IPS-NIHi11 (cell line): Measurements from ENCODE around the gene FAM32A.
"Not testable (repeated sequence)": the region's sequence is repeated elsewhere in the genome, so short reads cannot be mapped to it uniquely, and the experiment has no call there.

Experiments
- DNase-seq: peaks from one replicate; pipeline ENCODE4 v3.0.0; 2012; ENCODE audit warnings: mixed read lengths, low spot score

Gene FAM32A

DNA sequence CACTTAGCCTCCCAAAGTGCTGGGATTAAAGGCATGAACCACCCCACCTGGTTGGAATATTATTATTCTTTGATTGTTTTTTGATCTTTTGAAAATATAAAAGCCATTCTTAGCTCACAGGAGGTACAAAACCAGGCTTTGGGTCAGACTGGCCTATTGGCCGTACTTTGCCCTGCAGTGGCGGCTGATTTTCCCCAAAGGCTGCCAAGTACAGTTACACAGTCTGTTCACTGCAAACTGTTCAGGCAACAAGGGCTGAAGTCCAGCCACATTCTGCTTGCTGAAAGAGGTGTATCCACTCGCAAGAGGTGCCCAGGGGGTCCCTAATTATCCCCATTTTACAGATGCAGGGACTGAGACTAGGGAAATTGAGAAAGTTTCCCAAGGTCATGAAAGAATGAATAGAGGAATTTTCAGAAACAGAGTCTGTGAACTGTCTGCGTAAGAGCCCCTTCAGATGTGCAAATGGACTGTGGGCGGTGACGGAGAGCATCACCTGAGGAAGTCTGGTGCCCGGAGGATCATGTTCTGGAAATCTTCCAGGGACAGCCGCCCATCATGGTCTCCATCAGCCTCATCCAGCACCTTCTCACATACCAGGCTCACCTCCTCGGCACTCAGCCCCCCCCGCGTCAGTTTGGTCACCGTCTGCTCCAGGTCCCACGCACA, 20.9 kb upstream of the FAM32A start:
- DNase-seq, result no peak

DNA sequence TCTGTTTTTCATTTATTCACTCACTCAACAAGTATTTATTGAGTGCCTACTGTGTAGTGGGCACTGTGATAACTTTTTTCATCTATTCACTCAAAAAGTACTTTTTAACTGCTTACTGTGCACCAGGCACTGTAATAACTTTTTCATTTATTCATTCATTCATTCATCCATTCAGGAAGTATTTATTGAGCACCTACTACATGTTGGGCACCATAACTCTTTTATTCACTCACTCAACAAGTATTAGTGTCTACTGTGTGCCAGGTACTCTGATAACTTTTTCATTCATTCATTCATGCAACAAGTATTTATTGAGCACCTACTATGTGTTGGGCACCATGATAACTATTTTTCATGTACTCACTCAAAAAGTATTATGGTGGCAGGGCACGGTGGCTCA, 18.8 kb upstream of the FAM32A start:
- no peak for DNase-seq

DNA sequence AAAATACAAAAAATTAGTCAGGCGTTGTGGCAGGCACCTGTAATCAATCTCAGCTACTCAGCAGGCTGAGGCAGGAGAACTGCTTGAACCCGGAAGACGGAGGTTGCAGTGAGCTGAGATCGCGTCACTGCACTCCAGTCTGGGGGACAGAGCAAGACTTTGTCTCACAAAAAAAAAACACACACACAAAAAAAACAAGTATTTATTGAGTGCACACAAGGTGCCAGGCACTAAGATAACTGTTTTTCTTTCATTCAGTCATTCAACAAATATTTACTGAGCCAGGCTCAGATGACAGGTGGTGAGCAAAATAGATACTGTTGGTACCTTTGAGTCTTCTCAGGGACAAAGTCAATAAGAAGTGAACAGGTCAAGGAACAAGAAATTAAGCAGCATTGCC, 18.2 kb upstream of the FAM32A start:
- no peak for DNase-seq

DNA sequence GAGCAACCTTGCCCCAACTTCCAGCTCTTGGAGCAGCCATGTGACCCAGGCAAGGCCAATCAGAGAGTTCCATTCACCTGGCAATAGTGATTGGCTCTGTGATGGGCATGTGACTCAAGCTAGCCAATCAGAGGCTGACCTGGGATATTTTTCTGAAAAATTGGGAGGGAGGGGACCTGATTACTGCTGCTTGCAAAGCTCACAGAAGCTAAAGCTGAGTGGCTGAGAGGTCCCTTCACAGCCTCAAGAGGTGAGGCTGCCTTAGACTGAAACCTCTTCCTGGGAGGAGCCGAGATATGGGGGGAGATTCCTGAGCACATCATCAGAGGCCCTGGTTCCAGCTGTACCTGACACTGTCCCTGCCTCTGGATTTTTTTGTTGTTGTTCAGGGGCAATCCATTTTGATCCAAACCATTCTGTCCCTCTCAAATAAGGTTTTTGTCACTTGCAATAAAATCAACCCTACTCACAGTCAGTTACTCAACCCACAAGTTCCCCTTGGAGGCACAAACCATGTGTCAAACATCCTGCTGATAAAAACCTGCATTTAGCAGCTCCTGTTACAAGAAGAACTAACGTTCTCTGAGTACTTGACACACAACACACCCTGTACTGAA, 16.6 kb upstream of the FAM32A start:
- DNase-seq, result no peak

DNA sequence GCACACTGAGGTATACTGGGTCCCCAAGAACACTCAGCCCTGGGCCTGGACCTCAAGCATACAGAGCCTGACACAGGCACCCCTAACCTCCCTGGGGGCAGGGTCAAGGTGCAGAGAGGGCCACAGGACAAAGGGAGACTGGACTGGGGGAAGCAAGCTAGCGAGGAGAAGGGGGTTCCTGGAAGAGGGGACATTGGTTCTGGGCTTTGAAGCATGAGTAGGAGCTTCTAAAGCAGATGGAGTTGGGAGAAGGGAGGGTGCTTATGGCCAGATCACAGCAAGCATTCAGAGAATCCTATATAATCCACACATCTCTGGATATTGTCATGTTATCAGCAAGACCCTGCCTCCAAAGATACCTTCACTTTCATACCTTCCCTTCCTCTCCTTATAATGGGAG, 15.1 kb upstream of the FAM32A start:
- DNase-seq, result no peak

DNA sequence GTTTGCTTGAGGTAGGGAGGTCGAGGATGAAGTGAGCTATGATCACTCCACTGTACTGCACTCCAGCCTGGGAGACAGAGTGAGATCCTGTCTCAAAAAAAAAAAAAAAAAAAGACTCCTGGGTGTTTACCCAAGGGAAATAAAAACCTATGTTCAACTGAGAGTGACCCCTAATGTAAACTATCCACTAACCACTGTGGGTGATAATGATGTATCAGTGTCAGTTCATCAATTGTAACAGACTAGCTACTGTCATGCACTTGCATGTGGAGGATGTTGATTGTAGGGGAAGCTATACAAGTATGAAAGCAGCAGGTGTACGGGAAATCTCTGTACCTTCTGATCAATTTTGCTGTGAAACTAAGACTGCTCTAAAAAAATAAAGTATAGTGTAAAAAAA, 9.3 kb upstream of the FAM32A start:
- DNase-seq, result no peak

DNA sequence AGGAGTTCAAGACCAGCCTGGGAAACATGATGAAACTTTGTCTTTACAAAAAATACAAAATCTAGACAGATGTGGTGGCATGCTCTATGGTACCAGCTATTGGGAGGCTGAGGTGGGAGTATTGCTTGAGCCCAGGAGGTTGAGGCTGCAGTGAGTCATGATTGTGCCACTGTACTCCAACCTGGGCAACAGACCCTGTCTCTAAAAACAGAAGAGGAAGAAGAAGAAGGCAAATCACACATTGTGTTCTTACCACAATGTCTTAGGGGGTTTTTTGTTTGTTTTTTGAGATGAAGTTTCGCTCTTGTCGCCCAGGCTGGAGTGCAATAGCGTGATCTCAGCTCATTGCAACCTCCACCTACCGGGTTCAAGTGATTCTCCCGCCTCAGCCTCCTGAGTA, 6.3 kb upstream of the FAM32A start:
- DNase-seq, result not testable (repeated sequence)

DNA sequence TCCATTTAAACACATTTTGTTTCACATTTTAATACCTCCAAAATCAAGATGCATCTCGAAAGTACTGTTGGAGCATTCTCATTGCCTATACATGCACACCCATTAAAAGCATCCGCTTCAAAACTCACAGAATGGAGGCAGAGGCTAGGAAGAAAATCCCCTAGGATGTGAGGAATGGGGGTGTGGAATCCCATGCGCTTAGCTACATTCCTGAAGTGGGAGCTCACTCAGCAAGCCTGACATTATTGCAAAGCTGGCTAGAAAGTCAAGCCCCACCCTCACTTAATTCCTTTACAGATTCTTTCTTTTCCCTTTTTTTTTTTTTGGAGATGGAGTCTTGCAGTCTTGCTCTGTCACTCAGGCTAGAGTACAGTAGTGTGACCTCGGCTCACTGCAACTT, 4.6 kb upstream of the FAM32A start:
- no peak for DNase-seq

DNA sequence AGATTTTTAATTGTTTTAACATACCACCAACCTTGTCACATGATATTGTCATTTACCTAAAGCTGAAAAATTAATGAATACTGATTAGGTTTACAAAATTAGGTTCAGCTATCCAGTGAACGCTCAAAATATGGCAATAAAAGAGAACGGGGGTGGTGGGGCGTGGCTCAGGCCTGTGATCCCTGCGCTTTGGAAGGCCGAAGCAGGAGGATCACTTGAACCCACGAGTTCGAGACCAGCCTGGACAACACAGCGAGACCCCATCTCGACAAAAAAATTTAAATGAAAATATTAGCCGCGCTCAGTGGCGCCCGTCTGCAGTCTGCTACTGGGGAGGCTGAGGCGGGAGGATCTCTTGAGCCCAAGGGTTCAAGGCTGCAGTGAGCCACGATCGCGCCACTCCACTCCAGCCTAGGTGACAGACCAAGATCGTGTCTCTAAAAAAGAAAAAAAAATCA, 516 bp upstream of the FAM32A start:
- DNase-seq, result no peak

DNA sequence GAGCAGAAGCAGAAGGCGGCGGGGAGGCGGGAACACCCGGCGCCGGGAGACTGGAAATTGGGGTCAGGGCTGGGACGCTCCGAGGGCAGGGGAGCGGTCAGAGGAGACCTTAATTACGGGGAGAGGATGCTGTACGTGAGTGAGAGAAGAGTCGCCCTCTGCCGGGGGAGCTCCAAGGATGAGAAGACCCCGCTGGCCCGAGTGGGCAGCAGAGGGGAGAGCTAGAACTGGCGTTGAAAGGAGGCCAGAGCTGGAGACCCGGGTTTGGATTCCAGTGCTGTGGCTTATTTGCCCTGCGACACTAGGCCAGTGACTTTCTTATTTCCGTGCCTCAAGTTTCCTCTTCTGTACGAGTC, 536 bp downstream of the FAM32A start:
- peak; percentile 68 for DNase-seq

DNA sequence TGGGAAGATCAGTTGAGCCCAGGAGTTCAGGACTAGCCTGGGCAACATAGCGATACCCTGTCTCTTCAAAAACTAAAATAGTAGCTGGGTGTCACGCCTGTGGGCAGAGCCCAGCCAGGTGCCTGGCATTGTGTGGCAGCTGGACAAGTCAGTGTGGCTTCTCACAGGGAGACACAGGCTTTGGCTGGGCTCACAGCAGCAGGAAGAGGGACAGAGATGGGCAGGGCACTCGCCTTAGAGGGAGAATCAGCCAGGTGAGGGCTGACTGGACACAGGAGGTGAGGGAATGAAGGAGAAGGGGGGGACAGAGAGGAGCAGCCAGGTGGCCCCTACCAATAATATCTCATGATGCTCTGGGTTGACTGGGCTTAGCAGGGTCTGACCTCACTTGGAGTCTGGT, 3.3 kb downstream of the FAM32A start:
- DNase-seq, result no peak

DNA sequence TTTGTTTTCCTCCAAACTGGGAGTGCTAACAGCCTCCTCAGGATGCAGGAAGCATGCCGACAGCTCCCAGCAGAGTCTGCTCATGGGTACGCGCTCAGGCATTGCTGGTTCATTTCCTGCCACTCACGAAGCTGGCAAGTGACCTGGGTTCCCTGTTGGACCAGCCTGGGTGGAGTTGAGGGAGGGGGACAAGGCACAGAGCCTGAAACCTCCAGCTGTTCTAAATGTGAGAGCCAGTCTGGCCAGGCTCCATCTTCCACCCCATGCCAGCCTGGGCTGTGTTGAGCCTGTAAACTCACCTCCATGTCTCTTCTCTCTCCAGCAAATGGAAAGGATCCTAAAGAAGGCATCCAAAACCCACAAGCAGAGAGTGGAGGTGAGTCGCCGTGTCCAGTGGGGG, 5.0 kb downstream of the FAM32A start:
- no peak for DNase-seq

DNA sequence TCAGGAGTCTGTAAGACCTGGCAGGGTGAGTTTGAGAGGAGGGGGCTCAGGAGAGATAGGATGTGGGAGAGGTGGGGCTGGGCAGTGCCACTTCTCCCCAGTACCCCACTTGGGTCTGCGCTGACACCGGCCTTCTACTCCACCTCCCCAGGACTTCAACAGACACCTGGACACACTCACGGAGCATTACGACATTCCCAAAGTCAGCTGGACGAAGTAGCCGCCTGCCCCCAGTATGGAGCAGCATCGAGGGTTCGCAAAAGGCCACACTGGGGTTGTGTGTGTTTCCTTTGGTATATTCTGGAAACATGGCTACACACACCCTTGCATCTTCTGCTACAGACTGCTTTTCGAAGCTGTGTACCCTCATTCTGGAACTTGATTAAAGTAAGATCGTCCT, 5.5 kb downstream of the FAM32A start:
- no peak for DNase-seq

DNA sequence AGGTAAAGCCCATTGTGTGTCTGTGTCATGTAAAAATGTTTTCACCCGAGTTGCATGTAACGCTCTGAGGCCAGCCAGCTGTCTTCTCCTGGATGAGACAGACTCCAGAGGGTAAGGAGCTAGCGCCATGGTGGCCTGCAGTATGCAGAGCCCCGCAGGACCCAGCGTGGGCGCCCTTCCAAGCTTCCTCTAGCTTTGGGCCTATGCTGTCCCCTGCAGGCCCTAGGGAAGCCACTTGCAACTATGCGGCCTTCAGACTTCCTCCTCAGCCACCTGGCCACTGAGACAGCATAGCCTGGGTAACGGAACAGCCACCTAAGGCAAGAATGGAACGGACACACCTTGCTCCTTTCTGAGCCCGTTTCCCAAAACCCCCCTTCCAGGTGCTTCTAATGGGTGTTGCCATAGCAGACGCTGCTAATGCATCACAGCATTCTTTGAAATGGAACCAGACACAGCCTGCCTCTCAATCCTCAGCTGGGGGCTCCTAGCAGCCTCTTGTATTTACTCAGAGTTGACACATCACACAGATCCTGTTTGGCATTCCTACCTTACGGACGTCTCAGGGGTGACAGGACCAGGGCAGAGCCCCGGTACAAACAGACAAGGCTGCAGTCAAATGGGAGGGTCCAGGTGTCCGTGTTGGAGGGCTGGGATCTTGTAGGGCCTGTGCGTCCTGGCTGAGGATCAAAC, 6.2 kb downstream of the FAM32A start:
- DNase-seq, result no peak

DNA sequence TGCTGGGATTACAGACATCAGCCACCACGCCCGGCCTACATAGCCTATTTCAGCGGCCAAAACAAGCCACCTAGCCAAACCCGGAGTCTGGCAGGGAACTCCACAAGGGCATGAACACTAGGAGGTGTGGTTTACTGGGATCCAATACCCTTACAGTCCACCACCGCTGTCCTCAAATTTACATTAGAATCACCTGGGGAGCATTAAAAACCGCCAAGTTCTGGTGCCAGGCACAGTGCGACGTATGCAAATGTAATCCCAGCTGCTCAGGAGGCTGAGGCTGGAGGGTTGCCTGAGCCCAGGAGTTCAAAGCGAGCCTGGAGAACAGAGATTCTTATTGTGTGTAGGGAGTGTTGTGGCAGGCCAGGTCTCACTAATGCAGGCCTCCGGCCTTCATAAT, 8.3 kb downstream of the FAM32A start:
- peak; percentile 41 for DNase-seq

DNA sequence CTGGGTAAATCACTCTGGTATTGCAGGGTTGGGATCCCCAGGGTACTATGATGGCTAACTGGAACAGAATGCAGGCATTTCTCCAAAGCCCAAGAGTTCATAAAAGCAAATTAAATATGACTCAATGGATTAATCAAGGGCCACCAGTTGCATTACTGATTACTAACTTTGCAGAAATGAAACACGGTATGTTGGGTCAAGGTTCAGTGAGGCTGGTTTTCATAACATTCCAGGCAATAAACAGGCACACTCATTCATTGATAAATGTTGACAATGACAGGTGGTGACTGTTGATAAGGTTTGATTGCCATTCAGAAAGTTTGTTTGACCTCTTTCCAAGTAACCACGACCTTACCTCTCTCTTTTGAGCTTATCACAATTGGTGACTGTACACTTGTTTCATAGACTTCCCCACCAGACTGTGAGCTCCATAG, 12.0 kb downstream of the FAM32A start:
- DNase-seq, result no peak

DNA sequence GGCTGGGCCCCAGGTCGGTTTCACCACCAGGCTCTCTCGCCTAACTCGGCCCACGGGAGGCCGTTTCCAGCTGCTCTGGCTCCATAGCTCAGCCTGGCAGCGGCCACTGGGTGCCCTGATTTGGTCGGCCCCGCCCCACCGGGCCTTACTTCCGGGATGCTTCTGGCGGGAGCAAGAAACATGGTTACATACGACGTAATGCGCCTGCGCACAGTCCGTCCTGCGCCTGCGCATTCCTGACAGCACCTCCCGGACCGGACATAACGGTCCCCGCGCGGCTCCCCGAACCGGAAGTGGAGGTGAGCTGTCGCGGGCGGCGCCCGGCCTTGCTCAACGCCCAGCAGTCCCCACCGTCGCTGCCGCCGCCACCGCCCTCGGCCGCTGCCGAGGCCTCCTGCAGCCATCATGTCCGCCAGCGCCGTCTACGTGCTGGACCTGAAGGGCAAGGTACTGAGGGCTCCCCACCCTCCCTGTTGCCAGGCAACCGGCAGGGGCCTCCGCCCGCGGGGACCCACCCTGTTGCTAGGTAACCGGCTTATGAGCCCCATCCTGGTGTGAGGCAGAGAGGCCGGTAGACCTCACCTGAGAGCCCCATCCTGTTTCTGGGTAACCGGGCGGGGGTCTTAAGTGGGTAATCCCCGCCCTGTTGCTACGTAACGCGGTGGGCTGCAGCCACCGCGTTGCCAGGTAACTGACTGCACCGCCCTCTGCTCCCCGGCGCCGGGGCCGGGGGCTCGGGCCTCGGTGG, 12.6 kb downstream of the FAM32A start, which contains the start of gene AP1M1:
AP1M1 (plus strand) TSS at position 290 of the 748 bp plus-strand sequence; CDS start at position 406, 116 bp downstream.
- DNase-seq, result peak; percentile 99

DNA sequence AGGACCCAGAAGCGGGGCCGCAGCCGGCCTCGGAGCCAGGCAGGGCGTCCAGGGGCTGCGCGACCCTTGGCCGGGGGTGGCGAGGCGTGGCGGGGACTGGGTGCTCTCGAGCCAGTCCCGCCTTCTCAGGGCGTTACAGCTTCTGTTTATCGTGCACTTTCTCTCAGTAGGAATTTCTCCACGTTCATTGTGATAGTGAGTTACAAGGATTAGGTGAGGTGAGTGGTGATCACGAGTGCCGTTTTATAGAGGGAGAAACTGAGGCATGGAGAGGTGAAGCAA, 13.1 kb downstream of the FAM32A start:
- DNase-seq, result no peak

DNA sequence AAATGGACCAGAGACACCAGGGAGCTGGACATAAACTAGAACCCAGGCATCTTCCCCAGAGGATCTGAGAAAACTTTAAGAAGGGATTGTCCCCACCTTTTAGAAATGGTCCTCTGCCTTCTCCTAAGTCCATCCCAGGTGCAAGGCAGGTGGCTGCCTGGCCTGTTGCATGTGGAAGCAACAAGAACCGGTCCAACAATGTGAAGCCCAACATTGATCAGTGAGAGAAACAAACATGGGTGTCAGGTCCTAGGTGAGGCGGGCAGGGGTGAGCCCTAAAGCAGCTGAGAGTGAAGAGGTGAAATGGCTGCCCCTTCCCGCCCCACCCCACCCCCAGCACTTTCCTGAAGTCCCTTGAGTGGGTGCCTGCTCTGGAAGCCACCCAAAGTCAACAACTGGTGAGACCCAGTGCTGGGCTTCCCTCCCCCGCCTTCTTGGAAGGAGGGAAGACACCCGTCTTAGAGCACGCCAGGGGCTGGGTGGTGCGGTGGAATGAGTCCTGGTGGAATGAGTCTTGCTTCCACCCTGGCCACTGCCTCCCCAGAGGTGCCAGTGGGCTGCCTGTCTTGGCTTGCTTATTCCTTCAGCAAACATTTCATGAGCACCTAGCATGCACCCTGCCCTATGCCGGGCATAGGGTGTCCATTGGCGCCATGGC, 14.2 kb downstream of the FAM32A start:
- DNase-seq, result no peak

DNA sequence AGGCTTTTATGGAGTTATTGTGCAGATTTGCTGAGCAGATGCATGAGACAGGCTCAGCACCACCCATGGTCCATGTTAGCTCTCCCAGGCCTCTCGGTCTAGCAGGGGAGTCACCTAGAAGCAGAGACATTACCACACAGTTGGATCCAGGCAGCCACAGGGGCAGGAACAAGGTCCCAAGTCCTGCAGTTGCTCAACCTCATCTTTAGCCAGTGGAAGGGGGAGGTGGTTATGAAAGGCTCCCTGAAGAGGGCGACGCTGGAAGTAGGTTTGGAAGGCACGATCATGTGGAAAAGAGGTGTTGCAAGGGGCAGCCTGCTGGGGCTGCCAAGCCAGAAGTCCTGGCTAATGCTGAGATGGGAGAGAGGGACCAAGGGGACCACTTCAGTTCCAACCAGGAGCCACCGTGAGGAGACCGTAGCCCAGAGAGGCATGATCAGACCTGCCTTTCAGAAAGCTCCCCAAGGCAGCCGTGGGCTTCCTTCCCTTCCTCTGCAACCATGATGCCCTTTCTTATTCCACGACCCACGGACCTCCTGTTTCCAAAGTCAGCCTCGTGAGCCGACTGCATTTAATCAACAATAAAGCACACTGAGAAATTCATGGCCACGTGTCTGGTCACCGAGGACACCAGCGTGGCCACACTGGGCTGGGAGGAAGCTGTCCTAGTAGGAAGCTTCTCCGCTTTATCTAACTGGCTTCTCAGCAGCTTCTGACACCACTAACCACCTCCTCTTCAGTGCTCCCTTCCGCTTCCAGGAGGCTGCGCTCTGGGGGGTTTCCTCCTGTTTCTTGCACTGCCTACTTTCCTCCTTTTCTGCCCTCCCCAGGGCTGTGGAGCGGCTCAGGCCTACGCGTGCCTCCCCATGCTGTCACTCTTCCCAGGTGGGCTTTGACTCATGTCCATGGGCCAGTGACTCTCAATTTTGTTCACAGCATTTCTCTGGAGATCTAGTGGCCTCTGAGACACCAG, 15.1 kb downstream of the FAM32A start:
- no peak for DNase-seq

DNA sequence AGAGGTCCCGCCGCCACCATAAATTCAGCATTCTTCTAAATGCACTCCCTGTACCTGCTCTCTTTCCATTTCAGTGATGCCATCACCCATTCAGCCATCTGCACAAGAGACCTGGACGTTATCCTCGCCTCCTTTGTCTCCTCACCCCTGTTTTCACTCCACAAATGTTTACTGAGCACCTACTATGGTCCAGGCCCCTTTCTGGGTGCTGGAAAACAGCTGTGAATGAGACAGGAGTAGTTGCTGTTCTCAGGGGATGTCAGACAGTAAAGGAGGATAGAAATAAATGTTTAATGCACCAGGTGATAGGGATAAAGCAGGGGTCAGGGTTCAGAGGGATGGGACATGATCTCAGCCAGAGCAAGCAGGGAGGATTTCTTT, 15.8 kb downstream of the FAM32A start:
- no peak for DNase-seq
